ENCODE results near the gene VWA8. TPM values are rescaled to one million over a fixed set of nuclear protein-coding genes. Genes with fewer than 3 reads are reported as not detected.

The VWA8 gene
- total and polyA plus RNA-seq, 2 of the 8 experiments (the other 6 are each of a cell fraction or from before 2014, with no cell fraction given): 5.9 to 19.6 TPM

- no peak overlapping the region for H2AK5ac ChIP-seq (ENCODE audit: low read depth, low read length)
- POLR2A ChIA-PET (ENCODE audit: partially characterized antibody): no interaction called here
- no peak overlapping the region for H2BK5ac ChIP-seq (ENCODE audit: low read depth, low read length)
- H4K20me1 ChIP-seq (replicated peaks in 1 of 2; ENCODE audit: control insufficient read depth in 1 of 2, insufficient read depth in 2 of 2, low read length in 2 of 2): no peaks in the 10 kb centered on the region
- H3K27ac ChIP-seq (ENCODE audit: low read depth, low read length): no peak overlapping the region
- H3K23me2 ChIP-seq (ENCODE audit: low read depth, low read length): no peaks in the 10 kb centered on the region
- no peak overlapping the region for H2AFZ ChIP-seq (ENCODE audit: low read length)
- no peak for DNase-seq (ENCODE audit: low read depth in 1 of 2, low spot score in 2 of 2)
- H2BK20ac ChIP-seq (ENCODE audit: low read length): no peak overlapping the region
- H3K56ac ChIP-seq (replicated peaks; ENCODE audit: insufficient read length, low read depth, low read length): no peak overlapping the region
- peaks cover 0 to 4% (median 2%) of the 10 kb centered on the region in 4 experiments; a peak in 3 of 7 replicates for H3K4me1 ChIP-seq (replicated peaks in 1 of 4; ENCODE audit: control insufficient read depth in 3 of 4, insufficient read depth in 4 of 4, low read length in 3 of 4)
- no peak overlapping the region for H3K18ac ChIP-seq (ENCODE audit: extremely low read depth, low read length)
- no peak overlapping the region for H3K14ac ChIP-seq (ENCODE audit: insufficient read length)
- no peak overlapping the region for H3K23ac ChIP-seq (ENCODE audit: insufficient read length)
- H3K36me3 ChIP-seq (ENCODE audit: control insufficient read depth in 2 of 4, insufficient read depth in 4 of 4, low read length in 3 of 4): no peaks in the 10 kb centered on the region
- H3K9ac ChIP-seq (replicated peaks in 1 of 4; ENCODE audit: extremely low read depth in 1 of 4, low read depth in 3 of 4, low read length in 3 of 4): no peak overlapping the region
- no peak overlapping the region for H3K4me2 ChIP-seq (ENCODE audit: insufficient read depth in 1 of 2, low read depth in 2 of 2, low read length in 2 of 2)
- no peaks in the 10 kb centered on the region for H3K79me1 ChIP-seq (ENCODE audit: low read depth, low read length)
- H3K9me3 ChIP-seq (ENCODE audit: insufficient read depth in 2 of 2, low read depth in 1 of 2, low read length in 1 of 2): no peaks in the 10 kb centered on the region
- no peak overlapping the region for H3K4me3 ChIP-seq (ENCODE audit: extremely low read depth in 1 of 4, insufficient read depth in 2 of 4, low read depth in 3 of 4, low read length in 4 of 4)
- no peak overlapping the region for H2BK120ac ChIP-seq (replicated peaks; ENCODE audit: low read depth, low read length)
- no peak overlapping the region for H2BK12ac ChIP-seq (ENCODE audit: low read depth, low read length)
- no peak overlapping the region; the same call in 1 of the 2 replicates for H4K8ac ChIP-seq (ENCODE audit: extremely low read depth, insufficient read depth, low read length)
- WGBS, 2 experiments (ENCODE audit: extremely low coverage in 1 of 2, insufficient coverage in 1 of 2, insufficient read length in 1 of 2, insufficient replicate concordance in 2 of 2, low coverage in 1 of 2, low lambda C conversion rate in 2 of 2, missing lambda C conversion rate in 1 of 2): 86% methylated on average over 6 of the region's 6 CpGs; no CpG with 5 or more reads in 1 of the 2 experiments
- H4K5ac ChIP-seq (ENCODE audit: insufficient read length, low read depth, low read length): no peak overlapping the region
- no peak overlapping the region for H2BK15ac ChIP-seq (ENCODE audit: low read length)
- H3K79me2 ChIP-seq (ENCODE audit: control insufficient read depth in 1 of 2, insufficient read depth in 2 of 2, low read length in 2 of 2): no peaks in the 10 kb centered on the region
- CTCF ChIA-PET (ENCODE audit: partially characterized antibody): interaction anchor here (0.7 to 1.6 kb wide), 3 partner anchors 18 to 137 kb away, joined by 3 to 6 read pairs (median 3); no protein-coding TSS in a partner anchor
- H3K27me3 ChIP-seq (replicated peaks in 1 of 4; ENCODE audit: control insufficient read depth in 3 of 4, extremely low read depth in 1 of 4, insufficient read depth in 3 of 4, low read length in 3 of 4): no peaks in the 10 kb centered on the region
- H4K91ac ChIP-seq (replicated peaks; ENCODE audit: insufficient read length, low read length): no peak overlapping the region
- no peak overlapping the region for H3K4ac ChIP-seq (replicated peaks; ENCODE audit: insufficient read length, low read depth, low read length)
- FAIRE-seq: no peak
- TF ChIP-seq ATF2 (IDR thresholded peaks at IDR 0.05; ENCODE audit: low read length) (no peak), SIRT6 (IDR thresholded peaks at IDR 0.05; ENCODE audit: low read length) (no peak), SAP30 (IDR thresholded peaks at IDR 0.05; ENCODE audit: insufficient read depth, insufficient replicate concordance, low read length) (no peak), POLR2A (IDR thresholded peaks at IDR 0.05; ENCODE audit: control extremely low read depth in 1 of 2, low read depth in 2 of 2, low read length in 2 of 2) (no peak), CTCF (IDR thresholded peaks at IDR 0.05; ENCODE audit: control extremely low read depth in 1 of 3, insufficient read depth in 1 of 3, low read depth in 1 of 3, low read length in 3 of 3) (no peak), RBBP5 (IDR thresholded peaks at IDR 0.05; ENCODE audit: borderline replicate concordance, low read depth, low read length) (no peak), EP300 (IDR thresholded peaks at IDR 0.05; ENCODE audit: borderline replicate concordance in 1 of 2, low read depth in 2 of 2, low read length in 2 of 2) (no peak), CTBP2 (IDR thresholded peaks at IDR 0.05; ENCODE audit: borderline replicate concordance, insufficient read depth, insufficient read length, low read length) (no peak)
Observed at GRCh38 chr13:41565846-41566245, 395.1 kb downstream of the VWA8 start.
